H1 (cell line): ENCODE measurements around the gene ANO2. TPM values are rescaled to one million over a fixed set of nuclear protein-coding genes. Genes with fewer than 3 reads are reported as not detected.

Experiments
- CTCF ChIA-PET: fragments of 300-600 bp; sonication (Branson Sonifier 250); formaldehyde crosslinking; loops from one replicate; lab custom pipeline; 2021; ENCODE audit not compliant: partially characterized antibody; lab: Charles Lee
- POLR2A ChIA-PET: fragments of 300-600 bp; sonication (Branson Sonifier 250); formaldehyde crosslinking; loops from one replicate; lab custom pipeline; 2021; ENCODE audit warnings: inconsistent platforms; ENCODE audit not compliant: partially characterized antibody; lab: Charles Lee
- DNase-seq, 2 experiments: peaks; one replicate each; pipeline versions ENCODE4 v3.0.0 to v3.0.0-alpha.2; 2010 to 2022; ENCODE audit warnings: low spot score in 2 of 2, low read depth in 1 of 2, mixed read lengths in 1 of 2
- FAIRE-seq: peaks from 2 replicates; lab custom pipeline; 2011; peaks lifted over from hg19 to GRCh38; lab: Jason Lieb, UNC
- H2AFZ ChIP-seq: 2 replicates; pipeline ENCODE4 v1.8.1; 2012; ENCODE audit warnings: low read length, inconsistent platforms
- H2AK5ac ChIP-seq: 2 replicates; pipeline ENCODE4 v1.6.1; 2013; ENCODE audit warnings: low read depth, low read length
- H2BK120ac ChIP-seq: replicated peaks from 2 replicates; pipeline ENCODE3; 2013; ENCODE audit warnings: low read depth, low read length, inconsistent platforms
- H2BK12ac ChIP-seq: 2 replicates; pipeline ENCODE4 v1.6.1; 2013; ENCODE audit warnings: low read depth, low read length
- H2BK15ac ChIP-seq: 2 replicates; pipeline ENCODE4 v1.6.1; 2013; ENCODE audit warnings: low read length
- H2BK20ac ChIP-seq: 2 replicates; pipeline ENCODE4 v1.6.1; 2013; ENCODE audit warnings: low read length
- H2BK5ac ChIP-seq: 2 replicates; pipeline ENCODE4 v1.6.1; 2013; ENCODE audit warnings: low read depth, low read length
- H3K14ac ChIP-seq: 2 replicates; pipeline ENCODE4 v1.6.1; 2013; ENCODE audit warnings: inconsistent platforms; ENCODE audit not compliant: insufficient read length
- H3K18ac ChIP-seq: 2 replicates; pipeline ENCODE4 v1.6.1; 2013; ENCODE audit warnings: low read length; ENCODE audit errors: extremely low read depth
- H3K23ac ChIP-seq: 2 replicates; pipeline ENCODE4 v1.6.1; 2013; ENCODE audit warnings: inconsistent platforms; ENCODE audit not compliant: insufficient read length
- H3K23me2 ChIP-seq: 2 replicates; pipeline ENCODE4 v1.6.1; 2013; ENCODE audit warnings: low read depth, low read length
- H3K27ac ChIP-seq: 2 replicates; pipeline ENCODE4 v1.6.1; 2011; ENCODE audit warnings: low read depth, low read length, inconsistent platforms
- H3K27me3 ChIP-seq, 4 experiments: replicated peaks in 1 of 4; 1 replicate in 1 of 4; 2 replicates in 3 of 4; pipeline versions ENCODE4 v1.6.1 to v1.8.1; 2011 to 2013; ENCODE audit warnings: low read length in 3 of 4, mild to moderate bottlenecking in 3 of 4, inconsistent platforms in 2 of 4, mixed read lengths in 2 of 4, moderate library complexity in 1 of 4; ENCODE audit not compliant: control insufficient read depth in 3 of 4, insufficient read depth in 3 of 4; ENCODE audit errors: extremely low read depth in 1 of 4
- H3K36me3 ChIP-seq, 4 experiments: 2 replicates each; pipeline versions ENCODE4 v1.6.1 to v1.8.1; 2011 to 2013; ENCODE audit warnings: mild to moderate bottlenecking in 4 of 4, low read length in 3 of 4, moderate library complexity in 2 of 4, control low read depth in 1 of 4, inconsistent platforms in 1 of 4; ENCODE audit not compliant: insufficient read depth in 4 of 4, control insufficient read depth in 2 of 4
- H3K4ac ChIP-seq: replicated peaks from 2 replicates; pipeline ENCODE3; 2013; ENCODE audit warnings: low read length, low read depth, mixed read lengths, inconsistent platforms; ENCODE audit not compliant: insufficient read length
- H3K4me1 ChIP-seq, 4 experiments: replicated peaks in 1 of 4; 1 replicate in 1 of 4; 2 replicates in 3 of 4; pipeline versions ENCODE4 v1.6.1 to v1.8.1; 2011 to 2013; ENCODE audit warnings: low read length in 3 of 4, inconsistent platforms in 2 of 4, mixed read lengths in 1 of 4; ENCODE audit not compliant: insufficient read depth in 4 of 4, control insufficient read depth in 3 of 4
- H3K4me2 ChIP-seq, 2 experiments: 2 replicates each; pipeline versions ENCODE4 v1.6.1 to v1.8.1; 2011 to 2013; ENCODE audit warnings: low read depth in 2 of 2, low read length in 2 of 2, control low read depth in 1 of 2, inconsistent platforms in 1 of 2, mild to moderate bottlenecking in 1 of 2; ENCODE audit not compliant: insufficient read depth in 1 of 2
- H3K4me3 ChIP-seq, 4 experiments: fragments of 200-600, 300-600 bp in 1 of 4; sonication (generic), shearing (Covaris generic), sonication (Bioruptor Twin) in 1 of 4; 2 replicates each; pipeline versions ENCODE4 v1.5.1 to v1.8.1; 2011 to 2016; ENCODE audit warnings: low read length in 4 of 4, low read depth in 3 of 4, control low read depth in 2 of 4, inconsistent platforms in 2 of 4, mild to moderate bottlenecking in 2 of 4, mixed read lengths in 1 of 4, moderate library complexity in 1 of 4; ENCODE audit not compliant: insufficient read depth in 2 of 4; ENCODE audit errors: extremely low read depth in 1 of 4
- H3K56ac ChIP-seq: replicated peaks from 2 replicates; pipeline ENCODE3; 2013; ENCODE audit warnings: low read depth, mild to moderate bottlenecking, mixed read lengths, low read length, inconsistent platforms; ENCODE audit not compliant: insufficient read length
- H3K79me1 ChIP-seq: 2 replicates; pipeline ENCODE4 v1.6.1; 2013; ENCODE audit warnings: low read depth, low read length, control low read depth
- H3K79me2 ChIP-seq, 2 experiments: 2 replicates each; pipeline versions ENCODE4 v1.6.1 to v1.8.1; 2012 to 2013; ENCODE audit warnings: low read length in 2 of 2, mild to moderate bottlenecking in 2 of 2, inconsistent platforms in 1 of 2; ENCODE audit not compliant: insufficient read depth in 2 of 2, control insufficient read depth in 1 of 2
- H3K9ac ChIP-seq, 4 experiments: replicated peaks in 1 of 4; 1 replicate in 1 of 4; 2 replicates in 3 of 4; pipeline versions ENCODE4 v1.6.1 to v1.8.1; 2011 to 2013; ENCODE audit warnings: low read depth in 3 of 4, low read length in 3 of 4, control low read depth in 2 of 4, mild to moderate bottlenecking in 2 of 4, moderate library complexity in 2 of 4, inconsistent platforms in 1 of 4; ENCODE audit errors: extremely low read depth in 1 of 4
- H3K9me3 ChIP-seq, 2 experiments: 2 replicates each; pipeline versions ENCODE4 v1.6.1 to v1.8.1; 2012 to 2013; ENCODE audit warnings: mild to moderate bottlenecking in 2 of 2, moderate library complexity in 2 of 2, control low read depth in 1 of 2, inconsistent platforms in 1 of 2, low read depth in 1 of 2, low read length in 1 of 2, mixed read lengths in 1 of 2; ENCODE audit not compliant: insufficient read depth in 2 of 2
- H4K20me1 ChIP-seq, 2 experiments: replicated peaks in 1 of 2; 2 replicates each; pipeline versions ENCODE3 to v1.8.1; 2011 to 2013; ENCODE audit warnings: inconsistent platforms in 2 of 2, low read length in 2 of 2, mild to moderate bottlenecking in 1 of 2; ENCODE audit not compliant: insufficient read depth in 2 of 2, control insufficient read depth in 1 of 2
- H4K5ac ChIP-seq: 2 replicates; pipeline ENCODE4 v1.6.1; 2013; ENCODE audit warnings: low read length, low read depth, mixed read lengths, inconsistent platforms; ENCODE audit not compliant: insufficient read length
- H4K8ac ChIP-seq: 2 replicates; pipeline ENCODE4 v1.8.0; 2013; ENCODE audit warnings: mild to moderate bottlenecking, moderate library complexity, low read length, inconsistent platforms; ENCODE audit not compliant: insufficient read depth; ENCODE audit errors: extremely low read depth
- H4K91ac ChIP-seq: replicated peaks from 2 replicates; pipeline ENCODE3; 2013; ENCODE audit warnings: low read length, mixed read lengths, inconsistent platforms; ENCODE audit not compliant: insufficient read length
- MAFK ChIP-seq: IDR thresholded peaks from 2 replicates; pipeline ENCODE4 v1.6.1; 2012; ENCODE audit warnings: low read depth, mild to moderate bottlenecking, improper control_type of control experiment, low read length
- SP2 ChIP-seq: IDR thresholded peaks from 2 replicates; pipeline ENCODE4 v1.6.1; 2012; ENCODE audit warnings: mild to moderate bottlenecking, low read length, inconsistent platforms
- YY1 ChIP-seq: IDR thresholded peaks from 2 replicates; pipeline ENCODE4 v1.6.1; 2011; ENCODE audit warnings: low read depth, mild to moderate bottlenecking, low read length
- WGBS, 2 experiments: shearing (Covaris generic) in 1 of 2; methylation state at CpG; one replicate each; pipeline versions ENCODE4 v1.1.6 to v1.1.7; 2013 to 2015; ENCODE audit warnings: low lambda C conversion rate in 2 of 2, mixed read lengths in 2 of 2, inconsistent platforms in 1 of 2, low coverage in 1 of 2, missing lambda C conversion rate in 1 of 2; ENCODE audit not compliant: insufficient replicate concordance in 2 of 2, insufficient coverage in 1 of 2, insufficient read length in 1 of 2; ENCODE audit errors: extremely low coverage in 1 of 2, missing lambda C conversion rate in 1 of 2; 5-methylcytosine and 5-hydroxymethylcytosine counted together
- polyA plus RNA-seq, 7 experiments: library from polyadenylated mRNA; depleted of rRNA in 3 of 7; stranded (reverse) in 5 of 7; unstranded in 2 of 7; fragments of >200 nt in 5 of 7; fragments of 200-250 nt in 2 of 7; gene quantifications; 1 replicate in 5 of 7; 2 replicates in 1 of 7; 4 replicates in 1 of 7; pipeline versions ENCODE4 v1.2.1 to v1.2.3, GENCODE V29; 2011 to 2013; ENCODE audit warnings: missing spikeins in 2 of 7, mixed read lengths in 2 of 7
- total RNA-seq: library from RNA; stranded (reverse); fragmentation: NEBNext Ultra II Directional; extraction: Animal tissue kit (Norgen Biotek cat#: 25700); gene quantifications from 2 replicates; pipeline ENCODE4 v1.2.1, GENCODE V29; 2021

ANO2 gene
- total and polyA plus RNA-seq, 2 of the 8 experiments (the other 6 are each of a cell fraction or from before 2014, with no cell fraction given): 1.9 to 5.5 TPM

DNA sequence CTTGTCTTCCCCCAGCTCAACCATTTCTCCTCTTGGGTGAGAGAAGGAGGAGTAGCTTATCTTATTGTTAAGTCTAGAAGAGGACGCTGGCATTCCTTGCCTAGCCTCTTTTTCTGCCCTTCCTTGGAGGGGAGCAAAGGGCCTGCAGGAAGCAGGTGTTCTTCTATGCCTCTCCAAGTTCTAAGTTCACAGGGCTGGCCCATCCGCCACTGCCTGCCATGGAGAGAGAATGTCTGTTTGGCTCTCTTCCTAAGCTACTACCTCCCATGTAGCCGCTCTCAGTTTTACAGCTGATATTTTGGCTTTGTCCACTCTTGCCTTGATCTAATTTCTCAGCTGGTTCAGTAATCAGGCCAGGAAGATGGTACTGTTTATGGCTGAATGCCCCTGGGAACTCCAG lies 312.0 kb downstream of the ANO2 start:
- no peak overlapping the region for H3K9ac ChIP-seq
- no peaks in the 10 kb centered on the region; a peak in 2 of 7 replicates for H3K4me1 ChIP-seq
- H2AFZ ChIP-seq: no peak overlapping the region
- no peak overlapping the region for H2BK15ac ChIP-seq
- H3K18ac ChIP-seq: no peak overlapping the region
- peaks cover 1% of the 10 kb centered on the region; the same call in 1 of the 2 replicates for H3K23me2 ChIP-seq
- H2BK5ac ChIP-seq: no peak overlapping the region
- H3K14ac ChIP-seq: no peak overlapping the region
- no peak overlapping the region for H4K91ac ChIP-seq
- no peak overlapping the region for H3K23ac ChIP-seq
- H4K20me1 ChIP-seq: no peaks in the 10 kb centered on the region
- H3K4me2 ChIP-seq: no peak overlapping the region
- no peak overlapping the region for H2BK20ac ChIP-seq
- H3K4me3 ChIP-seq: no peak overlapping the region
- H3K79me2 ChIP-seq: no peaks in the 10 kb centered on the region
- CTCF ChIA-PET: interaction anchor here (0.5 to 5.5 kb wide), 3 partner anchors 17 to 1654 kb away, joined by 4 to 32 read pairs (median 4); no protein-coding TSS in a partner anchor
- POLR2A ChIA-PET: interaction anchor here (0.7 kb wide), 1 partner anchor 200 kb away, joined by 3 read pairs; no protein-coding TSS in a partner anchor
- no peak for TF ChIP-seq MAFK
- TF ChIP-seq YY1: no peak
- no peak for TF ChIP-seq SP2
- DNase-seq (no peak), FAIRE-seq (no peak)
- no peaks in the 10 kb centered on the region for H3K79me1 ChIP-seq
- no peak overlapping the region for H2AK5ac ChIP-seq
- H4K5ac ChIP-seq: no peak overlapping the region
- no peak overlapping the region for H4K8ac ChIP-seq
- H2BK120ac ChIP-seq: no peak overlapping the region
- no peaks in the 10 kb centered on the region for H3K36me3 ChIP-seq
- H2BK12ac ChIP-seq: no peak overlapping the region
- WGBS, 2 experiments: 82% methylated on average over 3 of the region's 3 CpGs; no CpG with 5 or more reads in 1 of the 2 experiments
- H3K27ac ChIP-seq: no peak overlapping the region
- no peaks in the 10 kb centered on the region for H3K9me3 ChIP-seq
- H3K56ac ChIP-seq: no peak overlapping the region
- no peak overlapping the region for H3K4ac ChIP-seq
- no peaks in the 10 kb centered on the region; a peak in 1 of 7 replicates for H3K27me3 ChIP-seq
